ENCODE data around the gene B4GALT1.
"Not testable (repeated sequence)": the region's sequence is repeated elsewhere in the genome, so short reads cannot be mapped to it uniquely, and the experiment has no call there.

Gene B4GALT1

GRCh38 chr9:33085672-33086071, 81.5 kb downstream of the B4GALT1 start:
- in situ Hi-C loops (cut with HindIII; ENCODE audit: low pct_ligation_motif_present, low pct_unique_long_range_greater_than_20kb, low sequenced_read_pairs), result loop anchor here (25.0 kb wide), 1 partner anchor 127 kb away; no protein-coding TSS in a partner anchor
- DNase-seq, result not testable (repeated sequence)

- in situ Hi-C loops (cut with HindIII; ENCODE audit: low pct_ligation_motif_present, low pct_unique_long_range_greater_than_20kb, low sequenced_read_pairs), result loop anchor here (25.0 kb wide), 1 partner anchor 130 kb away; no protein-coding TSS in a partner anchor
- no peak for DNase-seq
Observed at GRCh38 chr9:33082538-33083326, 84.4 kb downstream of the B4GALT1 start.

GRCh38 chr9:33082128-33082527, 85.0 kb downstream of the B4GALT1 start:
- DNase-seq, result no peak

GRCh38 chr9:33081128-33081851, 85.8 kb downstream of the B4GALT1 start:
- peak; percentile 79 for DNase-seq
- in situ Hi-C loops (cut with HindIII; ENCODE audit: low pct_ligation_motif_present, low pct_unique_long_range_greater_than_20kb, low sequenced_read_pairs), result loop anchor here (25.0 kb wide), 1 partner anchor 131 kb away; no protein-coding TSS in a partner anchor

More at GRCh38 chr9:33082128-33082527, 85.0 kb downstream of the B4GALT1 start:
- in situ Hi-C loops (cut with HindIII; ENCODE audit: low pct_ligation_motif_present, low pct_unique_long_range_greater_than_20kb, low sequenced_read_pairs), result loop anchor here (25.0 kb wide), 1 partner anchor 130 kb away; no protein-coding TSS in a partner anchor

GRCh38 chr9:33080534-33080933, 86.6 kb downstream of the B4GALT1 start:
- no peak for DNase-seq
- in situ Hi-C loops (cut with HindIII; ENCODE audit: low pct_ligation_motif_present, low pct_unique_long_range_greater_than_20kb, low sequenced_read_pairs), result loop anchor here (25.0 kb wide), 1 partner anchor 132 kb away; no protein-coding TSS in a partner anchor

GRCh38 chr9:33076046-33077004, 90.8 kb downstream of the B4GALT1 start, which contains the start of gene SMU1:
Gene SMU1 (minus strand): TSS chr9:33076674. CDS start chr9:33076608, 66 bp downstream.
- DNase-seq, result peak; percentile 95
- in situ Hi-C loops (cut with HindIII; ENCODE audit: low pct_ligation_motif_present, low pct_unique_long_range_greater_than_20kb, low sequenced_read_pairs), result loop anchor here (25.0 kb wide), 1 partner anchor 136 kb away; no protein-coding TSS in a partner anchor

GRCh38 chr9:33068991-33069390, 98.1 kb downstream of the B4GALT1 start:
- in situ Hi-C loops (cut with HindIII; ENCODE audit: low pct_ligation_motif_present, low pct_unique_long_range_greater_than_20kb, low sequenced_read_pairs), result no loop called here
- no peak for DNase-seq

GRCh38 chr9:33065157-33066076, 101.7 kb downstream of the B4GALT1 start:
- in situ Hi-C loops (cut with HindIII; ENCODE audit: low pct_ligation_motif_present, low pct_unique_long_range_greater_than_20kb, low sequenced_read_pairs), result no loop called here
- DNase-seq, result no peak

All from ACHN (cell line).